Stimulated activated naive CD4-positive, alpha-beta T cell (primary cell): ENCODE results near the gene SLC9A3.

Source experiments
- DNase-seq, 6 experiments: peaks; one replicate each; lab custom pipeline; 2025; lab: John Stamatoyannopoulos, UW

The SLC9A3 gene

DNA sequence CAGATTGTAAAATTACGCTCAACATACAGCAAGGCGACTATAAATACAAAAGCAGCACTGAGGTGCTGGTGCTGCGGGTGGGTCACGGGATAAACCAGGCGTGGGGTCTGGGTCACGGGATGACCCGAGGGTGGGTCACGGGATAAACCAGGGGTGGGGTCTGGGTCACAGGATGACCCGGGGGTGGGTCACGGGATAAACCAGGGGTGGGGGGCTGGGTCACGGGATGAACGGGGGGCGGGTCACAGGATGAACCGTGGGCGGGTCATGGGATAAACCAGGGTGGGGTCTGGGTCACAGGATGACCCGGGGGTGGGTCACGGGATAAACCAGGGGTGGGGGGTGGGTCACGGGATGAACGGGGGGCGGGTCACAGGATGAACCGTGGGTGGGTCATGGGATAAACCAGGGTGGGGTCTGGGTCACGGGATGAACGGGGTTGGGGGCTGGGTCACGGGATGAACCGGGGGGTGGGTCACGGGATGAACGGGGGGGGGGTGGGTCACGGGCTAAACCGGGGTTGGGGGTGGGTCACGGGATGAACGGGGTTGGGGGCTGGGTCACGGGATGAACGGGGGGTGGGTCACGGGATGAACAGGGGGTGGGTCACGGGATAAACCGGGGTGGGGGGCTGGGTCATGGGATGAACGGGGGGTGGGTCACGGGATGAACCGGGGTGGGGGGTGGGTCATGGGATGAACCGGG, 30.2 kb upstream of the SLC9A3 start:
- no peak for DNase-seq

GRCh38 chr5:553874-554273, 29.6 kb upstream of the SLC9A3 start:
- DNase-seq: no peak

GRCh38 chr5:551406-551805, 27.2 kb upstream of the SLC9A3 start:
- no peak for DNase-seq

- no peak for DNase-seq
Observed at GRCh38 chr5:549229-549628, 25.0 kb upstream of the SLC9A3 start.

- no peak for DNase-seq
Observed at GRCh38 chr5:548256-548655, 24.0 kb upstream of the SLC9A3 start.

- DNase-seq: no peak
Observed at GRCh38 chr5:547086-547924, 23.1 kb upstream of the SLC9A3 start.

DNA sequence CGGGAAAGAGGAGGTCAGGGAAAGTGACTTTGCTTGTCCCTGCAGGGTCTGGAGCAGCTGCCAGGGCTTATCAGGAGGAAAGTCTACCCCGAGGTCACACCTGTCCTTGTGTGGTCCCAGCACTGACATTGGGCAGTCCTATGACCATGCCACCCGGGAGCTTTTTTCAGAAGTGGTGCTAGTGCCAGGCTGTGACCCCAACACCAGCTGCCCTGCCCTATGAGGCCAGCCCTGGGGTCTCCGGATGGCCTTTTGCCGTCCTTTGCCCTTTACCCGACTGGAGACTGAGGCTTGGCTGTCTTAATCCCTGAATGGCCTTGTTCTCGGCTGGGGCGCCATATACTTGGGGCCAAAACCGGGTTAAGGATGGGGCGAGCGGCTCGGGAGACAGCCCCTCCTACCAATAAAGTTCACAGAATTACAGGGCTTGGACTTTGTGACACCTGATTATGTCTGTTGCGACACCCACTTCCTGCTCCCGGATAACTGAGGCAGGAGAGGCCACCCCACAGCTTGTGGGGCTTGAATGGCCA, 22.2 kb upstream of the SLC9A3 start:
- no peak for DNase-seq

DNA sequence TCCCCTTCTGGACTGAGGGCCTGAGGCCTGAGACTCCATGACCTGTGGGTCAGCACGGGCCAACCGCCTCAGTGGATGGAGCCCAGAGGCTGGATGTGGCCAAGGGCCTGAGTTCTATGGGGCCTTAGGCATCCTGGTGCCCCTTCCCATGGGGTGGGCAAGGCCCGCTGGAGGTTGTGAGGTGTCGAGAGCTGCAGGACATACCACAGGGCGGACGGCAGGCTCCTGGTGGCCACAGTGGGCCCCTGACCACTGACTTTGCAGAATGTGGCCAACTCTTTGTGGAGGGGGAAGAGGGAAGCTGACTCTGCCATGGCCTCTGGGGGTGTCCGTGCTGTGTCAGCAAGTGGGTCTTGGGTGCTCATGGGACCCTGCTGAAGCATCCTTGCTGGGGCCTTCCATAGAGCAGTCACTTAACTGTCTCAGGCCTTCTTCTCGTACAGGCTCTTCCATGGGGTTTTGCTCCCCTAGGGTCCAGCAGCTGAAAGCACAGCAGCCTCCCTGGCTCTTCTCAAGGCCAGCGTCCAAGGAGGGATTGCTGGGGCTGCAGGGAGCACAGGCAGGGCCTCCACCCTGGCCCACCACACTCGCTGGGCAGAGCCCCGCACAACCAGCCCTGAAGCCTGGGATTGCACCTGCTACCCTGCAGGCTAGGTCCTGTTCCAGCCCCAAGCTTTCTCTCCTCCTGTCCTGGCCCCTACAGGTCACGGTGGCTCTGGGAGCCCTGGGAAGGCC, 21.6 kb upstream of the SLC9A3 start:
- DNase-seq: no peak

- DNase-seq: no peak
Observed at GRCh38 chr5:544675-545355, 20.6 kb upstream of the SLC9A3 start.

DNA sequence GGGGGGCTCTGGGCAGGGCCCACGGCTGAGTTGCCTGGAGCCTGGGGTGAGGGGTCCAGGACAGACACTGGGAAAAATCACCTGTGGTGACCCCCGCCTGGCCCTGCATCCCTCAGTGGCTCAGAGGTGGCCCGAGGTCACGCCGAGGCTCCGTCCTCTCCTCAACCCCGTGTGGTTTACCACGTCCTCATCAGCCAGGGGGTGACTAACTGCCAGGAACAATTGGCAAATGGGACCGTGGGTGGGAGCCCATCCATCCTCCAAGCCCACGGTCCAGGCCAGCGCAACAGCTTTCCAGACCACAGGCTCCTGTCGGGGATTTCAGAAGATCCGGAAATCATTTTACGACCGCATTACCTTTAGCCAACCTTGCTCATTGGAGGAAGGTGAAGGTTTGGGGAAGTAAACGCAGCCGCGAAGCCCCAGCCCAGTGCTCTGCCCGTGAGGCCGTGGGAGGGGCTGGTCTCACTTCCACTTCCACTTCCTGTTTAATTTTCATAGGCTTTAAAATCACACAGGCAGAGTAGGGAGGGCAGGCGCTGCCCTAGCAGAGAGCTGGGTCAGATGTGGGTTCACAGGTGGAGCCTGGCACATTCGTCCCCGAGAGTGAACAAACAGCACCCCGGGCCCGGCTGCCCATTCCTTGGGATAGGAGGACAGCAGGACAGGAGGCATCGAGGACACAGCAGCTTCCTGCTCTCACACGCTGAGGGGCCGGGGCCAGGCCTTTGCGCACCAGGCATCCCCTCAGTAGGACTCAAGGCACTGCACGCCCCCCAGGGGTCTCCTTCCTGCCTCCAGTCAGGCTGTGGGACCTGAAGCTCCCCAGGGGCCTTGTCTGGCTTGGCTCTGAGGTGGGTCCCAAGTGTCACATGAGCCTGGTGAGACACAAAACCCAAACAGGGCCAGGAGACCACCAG, 19.8 kb upstream of the SLC9A3 start:
- DNase-seq: peak in 5 of 6 experiments; percentile 7 to 54 (median 23)

- DNase-seq: no peak
Observed at GRCh38 chr5:543351-543750, 19.1 kb upstream of the SLC9A3 start.

DNA sequence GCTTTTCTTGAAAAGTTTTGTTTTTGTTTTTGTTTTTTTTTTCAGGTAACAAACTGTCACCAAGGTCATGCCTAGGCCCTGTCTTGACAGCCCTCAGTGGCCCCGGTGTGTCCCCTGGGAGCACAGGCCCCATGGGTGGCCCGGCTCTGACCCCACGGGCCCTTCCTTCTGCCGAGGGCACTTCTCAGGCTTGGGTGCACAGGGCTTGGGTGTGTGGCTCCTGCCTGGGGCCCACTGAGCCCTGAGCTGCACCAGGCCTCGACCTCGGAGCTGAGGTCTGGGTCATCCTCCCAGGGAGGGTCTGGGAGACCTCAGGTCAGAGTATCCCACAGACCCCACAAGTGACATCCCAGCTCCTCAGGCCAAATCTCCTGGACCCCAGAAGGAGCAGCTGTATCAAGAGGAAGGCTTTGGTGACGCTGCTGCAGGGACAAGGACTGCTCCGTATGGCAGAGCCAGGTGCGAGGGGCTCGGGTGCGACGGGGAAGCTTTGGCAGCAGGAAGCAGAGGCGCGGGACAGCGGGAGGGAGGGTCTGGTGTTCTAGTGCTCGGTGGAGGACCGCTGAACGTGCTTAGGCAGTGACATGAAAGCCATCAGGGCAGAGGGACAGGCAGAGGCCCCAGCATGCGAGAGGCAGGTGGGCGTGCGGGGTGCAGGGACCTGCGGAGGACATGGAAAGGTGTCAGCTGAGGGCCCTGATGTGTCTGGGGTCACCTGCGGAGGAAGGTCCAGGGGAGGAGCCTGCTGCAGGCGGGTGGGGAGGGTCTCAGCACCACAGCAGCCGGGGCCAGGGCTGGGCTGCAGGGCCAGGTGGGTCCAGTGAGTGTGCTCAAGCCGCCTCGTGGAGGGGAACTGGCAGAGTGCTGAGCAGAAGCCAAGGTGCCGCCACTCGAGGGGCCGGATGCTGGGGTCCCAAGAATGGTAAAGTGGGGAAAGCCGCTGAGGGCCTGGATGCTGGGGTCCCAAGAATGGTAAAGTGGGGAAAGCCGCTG, 18.4 kb upstream of the SLC9A3 start:
- no peak for DNase-seq

GRCh38 chr5:541539-542318, 17.5 kb upstream of the SLC9A3 start:
- no peak for DNase-seq

- no peak for DNase-seq
Observed at GRCh38 chr5:540906-541538, 16.8 kb upstream of the SLC9A3 start.

DNA sequence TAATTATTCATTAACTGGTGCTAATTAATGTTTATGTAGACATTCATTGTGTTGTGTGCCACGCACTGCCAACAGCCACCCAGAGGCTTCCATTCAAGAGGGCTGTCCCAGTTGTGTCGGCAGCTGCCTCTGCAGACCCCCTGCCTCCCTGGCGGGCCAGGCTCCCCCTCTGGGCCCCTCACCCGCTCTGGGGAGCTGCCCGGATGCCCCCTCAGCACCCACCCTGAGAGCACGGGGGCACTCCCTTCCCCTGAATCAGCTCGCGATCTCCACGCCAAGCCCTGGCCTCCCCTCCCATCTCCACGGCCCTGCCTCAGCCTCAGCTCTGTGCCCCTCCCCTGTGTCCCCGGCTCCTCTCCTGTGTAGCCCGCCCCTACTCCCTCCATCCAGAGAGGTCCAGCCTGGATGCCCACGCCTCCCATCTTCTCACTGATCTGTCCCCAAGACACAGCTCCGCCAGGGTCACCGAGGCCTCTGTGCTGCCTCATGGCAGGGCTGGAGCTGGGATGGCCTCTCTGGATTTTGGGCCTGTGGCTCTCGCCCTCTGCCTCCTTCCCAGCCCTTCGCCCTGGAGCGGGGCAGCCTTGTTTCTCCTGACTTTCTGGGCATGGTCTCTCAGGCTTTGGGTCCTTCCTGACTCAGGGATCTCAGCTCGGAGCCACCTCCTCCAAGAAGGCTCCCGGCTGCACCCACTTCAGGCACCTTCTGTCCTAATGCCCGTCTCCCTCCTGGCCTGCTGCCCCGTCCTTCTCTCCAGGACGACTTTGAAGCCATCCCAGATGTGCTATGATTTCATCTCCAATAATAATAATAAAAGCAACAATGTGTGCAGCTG, 16.0 kb upstream of the SLC9A3 start:
- no peak for DNase-seq

DNA sequence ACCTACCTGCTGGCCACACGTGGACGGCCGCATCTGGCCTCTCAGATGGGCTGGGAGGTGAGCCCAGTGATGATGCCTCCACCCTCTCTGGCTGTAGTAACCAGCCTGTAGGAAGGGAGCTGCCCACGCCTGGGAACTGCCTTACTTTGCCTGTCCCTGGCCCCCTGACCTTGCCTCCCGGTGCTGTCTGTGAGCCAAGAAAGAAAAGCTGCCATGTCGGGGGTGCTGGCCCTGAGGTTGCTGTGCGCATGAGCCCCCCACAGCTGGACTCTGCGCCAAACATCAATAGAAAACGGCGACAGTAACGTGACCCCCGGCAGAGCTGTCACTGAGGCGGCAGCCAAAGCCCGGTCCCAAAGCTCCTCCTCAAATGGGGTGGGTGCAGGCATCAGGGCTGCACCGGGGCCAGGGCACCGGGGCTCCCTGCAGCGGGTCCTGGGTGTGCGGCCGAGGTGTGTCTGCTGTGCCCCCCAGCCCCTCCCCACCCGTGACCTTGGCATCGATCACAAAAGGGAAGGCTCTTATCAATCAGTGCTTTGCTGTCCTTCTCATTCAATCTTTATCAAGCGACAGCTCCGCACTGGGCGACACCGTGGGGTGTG, 15.3 kb upstream of the SLC9A3 start:
- DNase-seq: no peak
